GM21576 (cell line): ENCODE data around the gene PPCDC.
A peak's percentile ranks its signal among the peaks of the same experiment; 100 is the strongest.

ENCODE experiments used
- ATAC-seq: cut with Tn5 transposase; IDR thresholded peaks from one replicate; pipeline ENCODE4 v1.9.1; 2021; ENCODE audit warnings: mild to moderate bottlenecking, moderate library complexity; ENCODE audit not compliant: unreplicated experiment

PPCDC gene

DNA sequence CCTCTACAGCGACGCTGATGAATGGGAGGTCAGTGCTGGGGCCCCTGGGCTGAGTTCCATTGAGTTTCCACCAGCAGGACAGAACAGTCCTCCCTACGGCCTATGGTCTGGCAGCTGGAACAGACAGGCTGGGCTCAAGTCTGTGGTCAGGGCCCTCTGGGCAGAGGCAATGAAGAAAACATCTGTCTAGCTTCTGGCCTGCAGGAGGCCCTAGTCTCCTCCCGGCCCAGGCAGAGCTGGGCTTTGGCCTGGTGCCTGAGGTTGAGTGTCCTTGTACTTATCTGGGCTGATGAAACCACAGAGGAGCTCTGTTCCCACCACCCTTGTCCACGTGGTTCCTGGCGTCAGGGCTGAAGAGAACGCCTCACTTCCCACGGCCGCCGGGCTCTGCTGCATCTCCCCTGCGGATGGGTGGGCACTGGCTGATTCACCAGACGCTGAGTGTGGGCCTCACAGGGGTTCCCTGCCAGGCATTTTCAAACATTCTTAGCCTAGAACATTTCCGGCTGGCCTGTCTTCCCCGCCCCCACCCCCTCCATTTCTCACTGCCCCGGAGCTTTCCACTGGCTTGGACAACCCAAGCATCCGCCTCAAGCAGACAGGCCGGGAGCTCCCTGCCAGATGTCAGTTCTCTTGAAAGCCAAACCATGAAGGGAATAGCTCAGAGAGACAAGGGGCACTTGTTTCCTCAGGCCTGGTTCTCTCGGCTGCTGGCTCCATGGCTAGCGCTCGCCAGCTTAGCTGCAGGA is 20.3 kb downstream of the PPCDC start:
- peak; percentile 22 for ATAC-seq

DNA sequence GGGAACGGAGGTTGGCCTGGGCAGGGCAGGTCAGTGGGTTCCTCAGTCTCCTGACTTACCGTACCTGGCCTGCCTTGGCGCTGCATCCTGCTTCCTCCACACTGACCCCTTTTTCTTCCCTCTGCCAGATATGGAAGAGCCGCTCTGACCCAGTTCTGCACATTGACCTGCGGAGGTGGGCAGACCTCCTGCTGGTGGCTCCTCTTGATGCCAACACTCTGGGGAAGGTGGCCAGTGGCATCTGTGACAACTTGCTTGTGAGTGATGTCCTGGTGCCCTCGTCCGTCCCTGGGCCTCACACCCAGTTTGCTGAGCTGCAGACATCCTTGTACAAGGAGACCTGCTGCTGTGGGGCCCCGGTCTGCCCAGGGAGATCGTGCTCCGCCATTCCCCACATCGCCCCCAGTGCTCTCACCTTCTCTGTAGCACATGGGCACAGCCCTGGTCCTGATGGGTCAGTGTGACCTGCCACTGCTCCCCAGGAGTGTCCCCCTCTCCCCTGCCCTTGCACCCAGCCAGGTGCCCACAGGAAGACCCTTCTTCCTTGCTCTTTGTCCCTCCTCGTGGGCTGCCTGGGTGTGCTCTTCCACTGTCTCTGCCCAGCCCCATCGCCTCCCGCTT is 21.0 kb downstream of the PPCDC start:
- ATAC-seq: no peak

DNA sequence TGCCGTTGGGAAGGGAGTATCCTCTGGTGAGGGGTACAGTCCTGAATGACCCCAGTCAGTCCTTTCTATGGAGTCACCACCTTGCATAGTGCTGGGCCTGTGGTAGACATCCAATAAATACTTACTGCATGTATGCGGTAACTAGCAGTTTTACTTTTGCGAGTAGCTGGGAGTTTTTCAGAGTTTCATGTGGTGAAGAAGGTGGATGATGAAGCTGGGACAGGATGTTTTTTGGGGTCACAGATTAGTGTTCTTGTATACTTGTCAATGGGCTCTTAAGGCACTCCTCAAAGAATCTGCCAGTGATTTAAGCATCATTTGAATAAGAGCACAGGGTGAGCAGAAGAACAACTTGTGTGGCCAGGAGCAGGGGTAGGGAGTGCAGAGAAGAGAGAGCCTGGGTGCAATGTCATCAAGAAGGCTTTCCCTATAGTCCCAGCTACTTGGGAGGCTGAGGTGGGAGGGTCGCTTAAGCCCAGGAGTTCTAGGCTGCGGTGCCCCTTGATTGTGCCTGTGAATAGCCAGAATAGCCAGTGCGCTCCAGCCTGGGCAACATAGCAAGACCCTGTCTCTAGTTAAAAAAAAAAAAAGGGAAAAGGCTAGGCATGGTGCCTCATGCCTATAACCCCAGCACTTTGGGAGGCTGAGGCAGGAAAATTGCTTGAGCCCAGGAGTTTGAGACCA is 22.1 kb downstream of the PPCDC start:
- ATAC-seq: no peak

DNA sequence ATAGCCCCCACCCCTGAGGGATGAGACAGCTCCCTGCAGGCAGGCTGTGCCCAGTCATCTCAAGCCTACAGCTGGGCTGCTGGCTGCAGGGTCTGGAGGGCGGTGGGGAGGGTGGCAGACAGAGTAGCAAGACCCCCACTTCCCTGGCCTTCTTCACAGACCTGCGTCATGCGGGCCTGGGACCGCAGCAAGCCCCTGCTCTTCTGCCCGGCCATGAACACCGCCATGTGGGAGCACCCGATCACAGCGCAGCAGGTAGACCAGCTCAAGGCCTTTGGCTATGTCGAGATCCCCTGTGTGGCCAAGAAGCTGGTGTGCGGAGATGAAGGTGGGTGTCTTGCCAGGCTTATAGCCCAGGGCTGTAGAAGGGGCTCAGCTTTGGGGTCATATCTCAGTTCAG is 25.0 kb downstream of the PPCDC start:
- ATAC-seq: no peak

- no peak for ATAC-seq
Measured at GRCh38 chr15:75049392-75049791, 26.0 kb downstream of the PPCDC start.

GRCh38 chr15:75050283-75050682 is 26.9 kb downstream of the PPCDC start:
- ATAC-seq: no peak

DNA sequence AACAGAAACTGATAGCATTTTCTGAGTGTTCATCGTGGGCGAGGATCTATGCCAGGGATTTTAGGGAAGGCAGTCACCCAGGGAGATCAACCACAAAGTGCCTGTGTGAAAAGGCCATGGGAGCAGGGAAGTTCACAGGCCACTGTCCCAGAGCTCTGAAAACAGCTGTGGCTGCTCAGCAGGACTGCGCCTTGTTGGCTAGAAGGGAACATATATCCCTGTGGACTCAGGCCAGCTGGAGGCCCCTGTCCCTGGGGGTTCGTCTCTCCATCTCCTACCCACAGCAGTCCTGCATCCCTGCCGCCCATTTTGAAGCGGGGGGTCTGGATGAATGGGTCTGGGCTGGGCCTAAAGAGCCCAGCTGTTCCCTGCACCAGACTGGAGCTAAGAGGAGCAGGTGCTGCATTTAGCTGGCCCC is 27.8 kb downstream of the PPCDC start:
- ATAC-seq: no peak

DNA sequence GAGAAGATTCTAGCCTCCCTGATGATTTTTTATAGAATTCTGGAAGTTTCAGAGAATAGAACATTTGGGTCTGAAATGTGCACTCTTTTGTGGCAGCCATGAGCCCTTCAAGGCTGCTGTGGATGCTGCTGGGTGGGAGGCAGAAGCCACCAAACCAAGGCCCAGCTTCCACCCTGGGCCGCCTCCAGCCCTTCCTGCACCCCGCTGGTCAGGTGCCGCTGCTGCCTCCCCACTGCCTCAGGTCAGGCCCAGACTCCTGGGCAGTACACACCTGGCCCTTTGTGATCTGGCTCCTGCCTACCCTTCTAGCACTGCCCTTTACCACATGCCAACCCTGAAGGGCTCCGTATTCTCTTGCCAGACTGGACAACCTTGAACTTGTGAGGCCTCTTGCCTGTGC is 28.3 kb downstream of the PPCDC start:
- no peak for ATAC-seq

DNA sequence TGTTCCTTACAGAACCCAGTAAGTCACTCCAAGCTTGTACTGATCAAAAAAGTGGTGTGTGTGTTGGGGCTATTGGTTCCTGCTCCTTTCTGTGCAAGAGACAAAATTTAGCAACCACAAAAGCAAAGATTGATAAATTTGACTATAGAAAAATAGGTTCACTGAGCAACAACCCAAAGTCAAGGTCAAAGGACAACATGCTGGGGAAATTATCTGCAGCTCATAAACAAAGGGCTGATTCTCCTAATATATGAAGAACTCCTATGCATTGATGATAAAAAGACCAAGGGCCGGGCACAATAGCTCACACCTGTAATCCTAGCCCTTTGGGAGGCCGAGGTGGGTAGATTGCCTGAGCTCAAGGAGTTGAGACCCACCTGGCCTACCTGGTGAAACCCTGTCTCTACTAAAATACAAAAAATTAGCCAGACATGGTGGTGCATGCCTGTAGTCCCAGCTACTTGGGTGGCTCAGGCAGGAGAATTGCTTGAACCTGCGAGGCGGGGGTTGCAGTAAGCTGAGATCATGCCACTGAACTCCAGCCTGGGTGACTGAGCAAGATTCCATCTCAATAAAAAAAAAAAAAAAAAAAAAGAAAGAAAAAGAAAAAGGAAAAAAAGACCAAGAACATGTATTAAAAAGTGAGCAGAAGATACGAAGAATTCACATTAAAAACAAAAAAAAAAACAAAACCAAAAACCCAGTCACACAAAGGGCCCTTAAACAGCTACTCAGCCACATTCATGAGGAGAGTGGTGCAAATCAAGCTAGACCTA is 29.8 kb downstream of the PPCDC start:
- ATAC-seq: no peak

DNA sequence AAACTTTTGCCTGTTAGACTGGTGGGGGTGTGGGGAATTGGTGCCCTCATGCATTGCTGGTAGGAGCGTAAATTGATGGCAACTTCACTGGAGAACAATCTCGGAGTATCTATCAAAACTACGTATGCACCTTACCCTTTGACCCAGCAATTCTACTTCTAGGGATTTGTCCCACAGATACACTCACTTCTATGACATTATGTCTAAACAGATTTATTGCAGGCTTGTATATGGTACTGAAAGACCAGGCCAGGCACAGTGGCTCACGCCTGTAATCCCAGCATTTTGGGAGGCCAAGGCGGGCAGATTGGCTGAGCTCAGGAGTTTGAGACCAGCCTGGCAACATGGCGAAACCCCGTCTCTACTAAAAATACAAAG is 30.3 kb downstream of the PPCDC start:
- ATAC-seq: no peak

DNA sequence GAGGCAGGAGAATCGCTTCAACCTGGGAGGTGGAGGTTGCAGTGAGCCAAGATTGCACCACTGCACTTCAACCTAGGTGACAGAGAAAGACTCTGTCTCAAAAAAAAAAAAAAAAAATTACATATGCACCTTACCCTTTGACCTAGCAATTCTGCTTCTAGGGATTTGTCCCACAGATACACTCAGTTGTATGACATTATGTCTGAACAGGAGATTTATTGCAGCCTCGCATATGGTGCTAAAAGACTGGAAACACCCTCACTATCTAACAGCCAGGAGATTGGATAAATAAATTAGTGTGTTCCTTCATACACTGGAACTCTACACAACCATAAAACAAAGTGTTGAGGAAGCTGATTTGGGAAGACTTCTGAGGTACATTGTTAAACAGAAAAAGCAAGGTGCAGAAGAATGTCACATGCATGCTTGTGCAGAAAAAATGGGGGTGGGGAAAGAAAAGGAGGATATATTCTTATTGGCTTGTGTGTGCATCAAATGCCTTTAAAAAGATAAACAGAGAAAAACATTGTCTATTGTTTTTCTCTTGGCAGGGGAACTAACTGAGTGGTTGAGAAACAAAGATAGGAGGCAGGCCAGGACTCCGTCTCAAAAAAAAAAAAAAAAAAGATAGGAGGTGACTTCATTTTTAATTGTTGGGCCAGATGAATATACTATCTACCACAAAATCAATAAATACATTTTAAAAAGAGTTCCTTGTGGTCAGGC is 30.9 kb downstream of the PPCDC start:
- no peak for ATAC-seq

- ATAC-seq: no peak
Measured at GRCh38 chr15:75056036-75056435, 32.6 kb downstream of the PPCDC start.

DNA sequence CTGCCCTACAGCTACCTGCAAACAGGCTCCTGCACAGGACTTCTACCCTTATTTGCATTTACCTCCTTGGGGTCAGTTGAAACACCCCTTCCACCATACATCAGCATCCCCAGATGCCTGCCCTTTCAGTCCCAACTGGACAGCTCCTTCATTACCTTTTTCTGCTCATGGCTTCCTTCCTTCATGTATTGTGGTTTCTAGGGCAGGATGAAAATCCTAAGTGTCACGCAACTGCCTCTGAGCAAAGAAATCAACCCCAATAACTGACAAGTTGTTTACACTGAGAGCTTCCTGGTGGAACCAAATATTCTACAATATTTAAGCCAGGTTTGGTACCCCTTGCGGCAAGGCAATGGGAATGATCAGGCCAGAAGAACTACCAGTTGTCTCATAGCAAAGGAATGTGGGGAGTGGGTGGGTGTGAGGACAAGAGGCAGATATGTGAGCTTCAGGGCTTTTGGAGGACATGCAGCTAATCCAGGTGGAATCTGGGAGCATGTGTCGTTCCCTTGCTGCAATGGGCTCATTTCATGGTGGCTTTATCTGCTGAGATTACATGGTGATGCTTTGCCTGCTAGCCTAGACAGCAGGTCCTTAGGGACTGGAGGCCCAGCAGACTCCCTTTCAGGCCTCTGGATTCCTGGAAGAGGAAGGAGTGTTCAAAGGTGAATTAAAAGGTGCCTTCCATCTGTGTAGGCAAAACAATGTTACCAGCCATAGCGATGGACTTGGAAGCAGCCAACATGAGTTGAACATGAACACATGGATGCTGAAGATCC is 34.9 kb downstream of the PPCDC start:
- no peak for ATAC-seq

- no peak for ATAC-seq
Measured at GRCh38 chr15:75059607-75060006, 36.2 kb downstream of the PPCDC start.

- peak; percentile 70 for ATAC-seq
Measured at GRCh38 chr15:75061272-75061671, 37.9 kb downstream of the PPCDC start.

GRCh38 chr15:75062706-75063105 is 39.3 kb downstream of the PPCDC start:
- no peak for ATAC-seq

DNA sequence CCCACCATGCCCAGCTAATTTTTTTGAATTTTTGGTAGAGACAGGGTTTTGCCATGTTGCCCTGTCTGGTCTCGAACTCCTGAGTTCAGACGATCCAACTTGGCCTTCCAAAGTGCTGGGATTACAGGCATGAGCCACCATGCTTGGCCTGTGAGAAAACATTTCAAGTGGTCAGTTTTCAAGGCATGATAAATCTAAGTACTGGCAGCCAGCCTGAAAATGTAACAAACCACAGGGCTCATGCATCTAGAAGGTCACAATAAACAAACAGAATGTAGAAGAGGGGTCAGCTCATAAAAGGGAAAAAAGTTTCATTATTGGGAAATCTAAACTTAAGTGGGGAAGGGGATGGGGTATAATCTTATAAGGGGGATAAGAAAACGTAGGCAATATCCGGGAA is 39.9 kb downstream of the PPCDC start:
- no peak for ATAC-seq

DNA sequence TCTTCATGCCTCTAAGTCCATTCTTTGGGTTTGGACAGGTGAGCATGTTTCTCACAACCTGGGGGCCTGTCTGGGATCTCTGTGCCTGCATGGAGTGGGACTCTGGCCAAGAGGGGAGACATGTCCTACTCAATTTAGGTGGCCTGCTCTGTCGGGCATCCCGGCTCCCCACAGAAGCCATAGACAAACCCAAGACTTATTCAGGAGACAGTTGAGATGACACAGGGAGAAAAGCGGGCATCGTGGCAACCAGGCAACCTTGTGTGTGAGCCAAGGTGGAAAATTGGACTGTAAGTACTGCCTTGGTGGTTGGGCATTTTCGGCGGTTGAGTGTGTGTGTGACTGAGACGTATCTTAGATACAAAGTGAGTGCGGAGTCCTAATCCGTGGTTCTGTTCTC is 40.5 kb downstream of the PPCDC start:
- ATAC-seq: no peak

DNA sequence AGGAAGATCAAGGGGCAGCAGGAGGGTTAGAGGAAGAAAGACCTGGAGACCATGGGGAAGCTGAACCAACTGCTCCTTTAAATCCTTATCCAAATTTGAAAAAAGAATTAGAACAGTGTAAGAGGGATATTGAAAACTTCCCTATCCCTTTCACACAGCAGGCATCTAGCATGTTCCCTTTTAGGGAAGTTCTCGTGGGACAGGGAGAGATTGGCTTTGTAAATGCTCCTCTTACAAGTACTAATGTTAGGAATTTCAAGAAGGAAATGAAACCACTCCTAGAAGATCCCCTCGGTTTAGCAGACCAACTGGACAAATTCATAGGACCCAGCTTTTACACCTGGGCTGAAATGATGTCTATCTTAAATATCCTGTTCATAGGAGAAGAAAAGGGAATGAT is 41.5 kb downstream of the PPCDC start:
- no peak for ATAC-seq

GRCh38 chr15:75065467-75065850 is 42.1 kb downstream of the PPCDC start:
- no peak for ATAC-seq
